LoVo (cell line): ENCODE data around the gene DRC7.
"Not testable (repeated sequence)": the region's sequence is repeated elsewhere in the genome, so short reads cannot be mapped to it uniquely, and the experiment has no call there.

Experiments used
- DNase-seq: peaks from one replicate; pipeline ENCODE4 v3.0.0-alpha.2; 2016; ENCODE audit warnings: low spot score

DRC7 gene

GRCh38 chr16:57660715-57661463 is 33.7 kb upstream of the DRC7 start:
- no peak for DNase-seq

GRCh38 chr16:57661510-57661909 is 33.1 kb upstream of the DRC7 start:
- no peak for DNase-seq

- no peak for DNase-seq
Measured at GRCh38 chr16:57661936-57662906, 32.4 kb upstream of the DRC7 start.

- DNase-seq: no peak
Measured at GRCh38 chr16:57663436-57663835, 31.2 kb upstream of the DRC7 start.

- DNase-seq: no peak
Measured at GRCh38 chr16:57663917-57664661, 30.5 kb upstream of the DRC7 start.

- DNase-seq: no peak
Measured at GRCh38 chr16:57664662-57665025, 30.0 kb upstream of the DRC7 start.

GRCh38 chr16:57665541-57665940 is 29.1 kb upstream of the DRC7 start:
- DNase-seq: no peak

GRCh38 chr16:57666353-57667047 is 28.1 kb upstream of the DRC7 start:
- DNase-seq: no peak

GRCh38 chr16:57667048-57667525 is 27.5 kb upstream of the DRC7 start:
- DNase-seq: no peak

- no peak for DNase-seq
Measured at GRCh38 chr16:57667526-57668262, 26.9 kb upstream of the DRC7 start.

- no peak for DNase-seq
Measured at GRCh38 chr16:57668263-57668571, 26.4 kb upstream of the DRC7 start, which contains the start of gene ADGRG3. Gene ADGRG3 (plus strand): TSS chr16:57668306. CDS start chr16:57668348, 42 bp downstream.

- DNase-seq: no peak
Measured at GRCh38 chr16:57668630-57669475, 25.8 kb upstream of the DRC7 start.

- DNase-seq: no peak
Measured at GRCh38 chr16:57669476-57670162, 25.0 kb upstream of the DRC7 start.

GRCh38 chr16:57670196-57670595 is 24.4 kb upstream of the DRC7 start:
- no peak for DNase-seq

GRCh38 chr16:57671451-57671850 is 23.2 kb upstream of the DRC7 start:
- not testable (repeated sequence) for DNase-seq

GRCh38 chr16:57672416-57672815 is 22.2 kb upstream of the DRC7 start:
- no peak for DNase-seq

GRCh38 chr16:57672824-57673223 is 21.8 kb upstream of the DRC7 start:
- DNase-seq: no peak

GRCh38 chr16:57675741-57676551 is 18.7 kb upstream of the DRC7 start:
- DNase-seq: no peak
